WERI-Rb-1 (cell line): ENCODE data around the gene C1orf21.

ENCODE experiments used
- DNase-seq: peaks from one replicate; pipeline ENCODE4 v3.0.0-alpha.2; 2020
- H3K27ac ChIP-seq: fragments of 250-450 bp; sonication (Bioruptor Pico); 2 replicates; pipeline ENCODE4 v1.5.1; 2020; ENCODE audit warnings: mild to moderate bottlenecking, moderate library complexity
- H3K27me3 ChIP-seq: fragments of 250-450 bp; sonication (Bioruptor Pico); 2 replicates; pipeline ENCODE4 v1.5.1; 2021; ENCODE audit warnings: mild to moderate bottlenecking, low read depth, moderate library complexity; ENCODE audit not compliant: insufficient read depth, severe bottlenecking
- H3K36me3 ChIP-seq: fragments of 250-450 bp; sonication (Bioruptor Pico); 2 replicates; pipeline ENCODE4 v1.5.1; 2020; ENCODE audit warnings: mild to moderate bottlenecking, moderate library complexity
- H3K4me3 ChIP-seq: 2 replicates; pipeline ENCODE4 v1.5.1; 2011; ENCODE audit warnings: low read depth, mild to moderate bottlenecking, control low read depth, low read length
- H3K9me3 ChIP-seq: fragments of 250-450 bp; sonication (Bioruptor Pico); 2 replicates; pipeline ENCODE4 v1.5.1; 2021; ENCODE audit warnings: mild to moderate bottlenecking, moderate library complexity; ENCODE audit not compliant: severe bottlenecking
- TF ChIP-seq, protein P1 (sequence below): IDR thresholded peaks from 2 replicates; pipeline ENCODE4 v1.5.1; 2011; ENCODE audit warnings: low read depth, mild to moderate bottlenecking, control low read depth, inconsistent platforms, low read length

Gene C1orf21

GRCh38 chr1:184535191-184535970 lies 148.6 kb downstream of the C1orf21 start:
- TF ChIP-seq, protein P1, sequence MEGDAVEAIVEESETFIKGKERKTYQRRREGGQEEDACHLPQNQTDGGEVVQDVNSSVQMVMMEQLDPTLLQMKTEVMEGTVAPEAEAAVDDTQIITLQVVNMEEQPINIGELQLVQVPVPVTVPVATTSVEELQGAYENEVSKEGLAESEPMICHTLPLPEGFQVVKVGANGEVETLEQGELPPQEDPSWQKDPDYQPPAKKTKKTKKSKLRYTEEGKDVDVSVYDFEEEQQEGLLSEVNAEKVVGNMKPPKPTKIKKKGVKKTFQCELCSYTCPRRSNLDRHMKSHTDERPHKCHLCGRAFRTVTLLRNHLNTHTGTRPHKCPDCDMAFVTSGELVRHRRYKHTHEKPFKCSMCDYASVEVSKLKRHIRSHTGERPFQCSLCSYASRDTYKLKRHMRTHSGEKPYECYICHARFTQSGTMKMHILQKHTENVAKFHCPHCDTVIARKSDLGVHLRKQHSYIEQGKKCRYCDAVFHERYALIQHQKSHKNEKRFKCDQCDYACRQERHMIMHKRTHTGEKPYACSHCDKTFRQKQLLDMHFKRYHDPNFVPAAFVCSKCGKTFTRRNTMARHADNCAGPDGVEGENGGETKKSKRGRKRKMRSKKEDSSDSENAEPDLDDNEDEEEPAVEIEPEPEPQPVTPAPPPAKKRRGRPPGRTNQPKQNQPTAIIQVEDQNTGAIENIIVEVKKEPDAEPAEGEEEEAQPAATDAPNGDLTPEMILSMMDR: no peak
- Histone ChIP-seq H3K36me3 (no peaks in the 10 kb centered on the region), H3K27me3 (no peaks in the 10 kb centered on the region), H3K27ac (no peak overlapping the region), H3K4me3 (no peak overlapping the region), H3K9me3 (peaks cover 2% of the 10 kb centered on the region)
- no peak for DNase-seq

- H3K27ac ChIP-seq: no peak overlapping the region
- no peak for DNase-seq
- H3K9me3 ChIP-seq: peaks cover 2% of the 10 kb centered on the region
- no peaks in the 10 kb centered on the region for H3K36me3 ChIP-seq
- no peaks in the 10 kb centered on the region for H3K27me3 ChIP-seq
- no peak overlapping the region for H3K4me3 ChIP-seq
- TF ChIP-seq, protein P1: no peak
These were observed 149.6 kb downstream of the C1orf21 start for GRCh38 chr1:184536246-184536985.

DNA sequence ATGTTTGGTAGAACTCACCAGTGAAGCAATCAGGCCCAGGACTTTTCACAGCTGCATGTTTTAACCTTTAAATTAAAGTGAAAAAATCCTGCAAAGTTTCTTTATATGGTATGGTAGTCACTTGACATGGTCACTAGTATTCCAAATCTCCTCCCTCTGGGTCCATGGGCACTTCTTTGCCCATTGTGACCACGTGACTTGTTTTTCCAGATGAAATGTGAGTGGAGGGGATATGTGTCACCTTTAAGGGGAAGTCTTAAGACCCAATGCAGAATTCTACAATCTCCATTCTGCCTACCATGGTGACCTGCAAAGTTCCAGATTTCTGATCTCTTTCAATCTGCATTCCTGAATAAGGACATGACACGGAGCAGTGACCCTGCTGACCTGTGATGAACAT lies 152.8 kb downstream of the C1orf21 start:
- Histone ChIP-seq H3K27ac (no peak overlapping the region), H3K36me3 (no peaks in the 10 kb centered on the region), H3K4me3 (no peak overlapping the region), H3K27me3 (no peaks in the 10 kb centered on the region), H3K9me3 (peaks cover 2% of the 10 kb centered on the region)
- TF ChIP-seq, protein P1: no peak
- no peak for DNase-seq

DNA sequence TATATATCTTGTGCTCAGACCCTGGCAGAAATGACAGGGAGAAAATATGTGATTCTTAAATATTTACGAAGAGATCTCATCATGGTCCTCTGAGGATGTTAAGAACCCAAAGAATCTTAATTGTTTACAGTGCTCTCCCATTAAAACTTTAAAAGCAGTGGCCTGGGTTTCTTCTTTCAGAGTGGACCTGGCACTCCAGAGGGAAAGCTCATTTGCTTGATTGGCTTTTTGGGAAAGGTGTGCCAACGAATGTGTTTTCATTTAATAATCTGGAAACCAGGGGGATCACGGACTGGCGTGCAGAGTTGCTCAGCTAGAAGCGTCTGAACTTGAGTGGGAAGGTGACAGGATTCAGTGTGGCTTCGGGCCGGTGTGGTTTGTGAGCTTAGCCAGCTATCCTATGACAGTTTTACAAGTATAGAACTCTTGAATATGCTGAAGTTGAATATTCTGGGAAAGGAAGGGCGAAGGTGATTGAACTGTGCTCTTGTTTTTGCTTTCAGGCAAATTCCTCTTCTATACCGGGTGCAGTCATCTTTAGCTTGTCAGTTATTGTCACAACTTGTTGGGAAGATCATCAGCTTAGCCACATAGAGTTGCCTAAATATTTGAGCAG lies 154.8 kb downstream of the C1orf21 start:
- Histone ChIP-seq H3K4me3 (no peak overlapping the region), H3K36me3 (no peaks in the 10 kb centered on the region), H3K27me3 (no peaks in the 10 kb centered on the region), H3K9me3 (peaks cover 2% of the 10 kb centered on the region), H3K27ac (no peak overlapping the region)
- DNase-seq: no peak
- TF ChIP-seq, protein P1: no peak

DNA sequence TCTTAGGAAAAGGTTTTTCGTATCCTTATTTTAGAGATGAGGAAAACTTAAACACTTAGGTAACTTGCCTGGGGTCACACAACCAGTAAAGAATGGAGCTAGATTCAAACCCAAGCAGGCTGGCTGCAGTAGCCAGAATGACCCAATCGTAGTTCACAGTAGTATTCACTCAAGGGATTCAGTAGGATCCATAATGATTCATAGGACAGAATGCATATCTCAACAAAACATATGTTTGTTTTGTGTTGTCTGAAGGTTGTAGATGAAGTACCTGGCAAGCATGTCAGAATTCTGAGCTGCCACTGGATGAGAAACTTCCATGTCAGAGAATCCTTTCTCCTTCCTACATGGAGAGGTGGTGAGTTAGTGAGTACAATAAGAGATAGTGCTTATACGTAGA lies 155.5 kb downstream of the C1orf21 start:
- H3K27ac ChIP-seq: no peak overlapping the region
- H3K9me3 ChIP-seq: peaks cover 2% of the 10 kb centered on the region
- H3K36me3 ChIP-seq: no peaks in the 10 kb centered on the region
- H3K27me3 ChIP-seq: no peaks in the 10 kb centered on the region
- TF ChIP-seq, protein P1: no peak
- no peak overlapping the region for H3K4me3 ChIP-seq
- DNase-seq: no peak
